Esophagus muscularis mucosa (tissue), 4 donors: ENCODE results near the gene ABCA1.

Source experiments
- CTCF ChIP-seq, 3 experiments: fragments of 200-600 bp in 2 of 3; fragments of 450-650 bp in 1 of 3; sonication (generic) in 2 of 3; IDR thresholded peaks; one replicate each; pipeline ENCODE4 v1.5.1; 2017 to 2019; ENCODE audit warnings: antibody characterized with exemption in 3 of 3, mild to moderate bottlenecking in 2 of 3, moderate library complexity in 1 of 3
- EP300 ChIP-seq: sonication (generic); formaldehyde crosslinking; IDR thresholded peaks from one replicate; pipeline ENCODE4 v1.6.1; 2017; ENCODE audit warnings: antibody characterized with exemption
- POLR2A ChIP-seq: fragments of 450-650 bp; IDR thresholded peaks from one replicate; pipeline ENCODE4 v1.6.1; 2017; ENCODE audit warnings: antibody characterized with exemption, moderate library complexity, mild to moderate bottlenecking, low read depth
- POLR2AphosphoS5 ChIP-seq, 2 donors: sonication (generic); formaldehyde crosslinking; IDR thresholded peaks; one replicate each; pipeline ENCODE4 v1.6.1; 2017; ENCODE audit warnings: antibody characterized with exemption in 2 of 2

DNA sequence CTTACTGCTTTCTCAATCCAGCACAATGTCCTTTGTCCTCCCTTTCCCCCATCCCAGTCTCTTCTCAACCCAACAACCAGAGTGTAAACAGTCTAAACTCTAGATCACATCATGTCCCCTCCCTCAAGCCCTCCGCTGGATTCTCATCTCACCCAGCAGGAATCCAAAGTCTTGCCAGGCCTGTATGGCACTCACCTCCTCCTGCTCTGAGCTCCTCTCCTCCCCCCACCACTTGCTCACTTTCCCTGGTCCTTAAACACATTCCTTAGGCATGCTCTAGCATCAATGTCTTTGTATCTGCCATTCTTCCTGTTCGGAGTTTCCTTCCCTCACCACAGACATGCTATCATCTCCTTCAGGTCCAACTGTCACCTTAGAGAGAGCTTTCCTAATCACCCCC, 85.3 kb downstream of the ABCA1 start:
- TF ChIP-seq CTCF (IDR thresholded peaks at IDR 0.05) (no peak), POLR2AphosphoS5 (IDR thresholded peaks at IDR 0.05) (no peak), POLR2A (no peak), EP300 (no peak)
